DMS153 treated with DMSO at 0.1 percent for 48 hours (cell line): Measurements from ENCODE around the gene ASIC2.
"Not testable (repeated sequence)": the region's sequence is repeated elsewhere in the genome, so short reads cannot be mapped to it uniquely, and the experiment has no call there.

Experiments used
- DNase-seq: peaks from one replicate; lab custom pipeline; 2025; ENCODE audit not compliant: unreplicated experiment; lab: John Stamatoyannopoulos, UW

The ASIC2 gene

GRCh38 chr17:32992321-32993033 is 300.6 kb downstream of the ASIC2 start:
- no peak for DNase-seq

GRCh38 chr17:32988481-32989101 is 304.5 kb downstream of the ASIC2 start:
- no peak for DNase-seq

GRCh38 chr17:32987868-32988267 is 305.2 kb downstream of the ASIC2 start:
- DNase-seq, result not testable (repeated sequence)

- DNase-seq, result not testable (repeated sequence)
Measured at GRCh38 chr17:32987453-32987805, 305.7 kb downstream of the ASIC2 start.

- DNase-seq, result no peak
Measured at GRCh38 chr17:32985050-32985756, 307.9 kb downstream of the ASIC2 start.

- DNase-seq, result not testable (repeated sequence)
Measured at GRCh38 chr17:32981611-32982010, 311.5 kb downstream of the ASIC2 start.

GRCh38 chr17:32980230-32980629 is 312.9 kb downstream of the ASIC2 start:
- DNase-seq, result no peak

- no peak for DNase-seq
Measured at GRCh38 chr17:32976605-32977004, 316.5 kb downstream of the ASIC2 start.

GRCh38 chr17:32976131-32976530 is 317.0 kb downstream of the ASIC2 start:
- DNase-seq, result no peak

- DNase-seq, result no peak
Measured at GRCh38 chr17:32971171-32971570, 321.9 kb downstream of the ASIC2 start.

- DNase-seq, result no peak
Measured at GRCh38 chr17:32970281-32970680, 322.8 kb downstream of the ASIC2 start.

GRCh38 chr17:32969231-32969630 is 323.9 kb downstream of the ASIC2 start:
- not testable (repeated sequence) for DNase-seq

GRCh38 chr17:32964541-32964940 is 328.6 kb downstream of the ASIC2 start:
- DNase-seq, result no peak
